Fibroblast of the aortic adventitia (primary cell): Measurements from ENCODE around the gene GPR162. TPM values are rescaled to one million over a fixed set of nuclear protein-coding genes. Genes with fewer than 3 reads are reported as not detected.
"Not testable (repeated sequence)": the region's sequence is repeated elsewhere in the genome, so short reads cannot be mapped to it uniquely, and the experiment has no call there.

Experiments
- DNase-seq: peaks from one replicate; pipeline ENCODE4 v3.0.0-alpha.2; 2010; ENCODE audit warnings: low read depth
- H3K4me3 ChIP-seq: 2 replicates; pipeline ENCODE4 v1.5.1; 2011; ENCODE audit warnings: low read depth, mild to moderate bottlenecking, control low read depth, low read length, moderate library complexity
- total RNA-seq: library from RNA; depleted of rRNA; stranded (reverse); fragments of >200 nt; gene quantifications from 2 replicates; pipeline ENCODE4 v1.2.3, GENCODE V29; 2012; ENCODE audit warnings: low replicate concordance
- TF ChIP-seq, protein P1 (sequence below): IDR thresholded peaks from 2 replicates; pipeline ENCODE4 v1.5.1; 2011; ENCODE audit warnings: mild to moderate bottlenecking, low read length, control low read depth, inconsistent platforms; ENCODE audit not compliant: insufficient read depth

The GPR162 gene
- total RNA-seq, 1 donor, result 2.6 TPM

- peak within 1 kb of the TSS; percentile 91 for H3K4me3 ChIP-seq
- TF ChIP-seq, protein P1, sequence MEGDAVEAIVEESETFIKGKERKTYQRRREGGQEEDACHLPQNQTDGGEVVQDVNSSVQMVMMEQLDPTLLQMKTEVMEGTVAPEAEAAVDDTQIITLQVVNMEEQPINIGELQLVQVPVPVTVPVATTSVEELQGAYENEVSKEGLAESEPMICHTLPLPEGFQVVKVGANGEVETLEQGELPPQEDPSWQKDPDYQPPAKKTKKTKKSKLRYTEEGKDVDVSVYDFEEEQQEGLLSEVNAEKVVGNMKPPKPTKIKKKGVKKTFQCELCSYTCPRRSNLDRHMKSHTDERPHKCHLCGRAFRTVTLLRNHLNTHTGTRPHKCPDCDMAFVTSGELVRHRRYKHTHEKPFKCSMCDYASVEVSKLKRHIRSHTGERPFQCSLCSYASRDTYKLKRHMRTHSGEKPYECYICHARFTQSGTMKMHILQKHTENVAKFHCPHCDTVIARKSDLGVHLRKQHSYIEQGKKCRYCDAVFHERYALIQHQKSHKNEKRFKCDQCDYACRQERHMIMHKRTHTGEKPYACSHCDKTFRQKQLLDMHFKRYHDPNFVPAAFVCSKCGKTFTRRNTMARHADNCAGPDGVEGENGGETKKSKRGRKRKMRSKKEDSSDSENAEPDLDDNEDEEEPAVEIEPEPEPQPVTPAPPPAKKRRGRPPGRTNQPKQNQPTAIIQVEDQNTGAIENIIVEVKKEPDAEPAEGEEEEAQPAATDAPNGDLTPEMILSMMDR, result no peak
- DNase-seq, result peak; percentile 80
These were observed 46.0 kb downstream of the GPR162 start, which contains the start of gene TPI1 for GRCh38 chr12:6867413-6868210. TSS of gene TPI1 (plus strand) at chr12:6867531. CDS start at chr12:6867567, 36 bp downstream.

DNA sequence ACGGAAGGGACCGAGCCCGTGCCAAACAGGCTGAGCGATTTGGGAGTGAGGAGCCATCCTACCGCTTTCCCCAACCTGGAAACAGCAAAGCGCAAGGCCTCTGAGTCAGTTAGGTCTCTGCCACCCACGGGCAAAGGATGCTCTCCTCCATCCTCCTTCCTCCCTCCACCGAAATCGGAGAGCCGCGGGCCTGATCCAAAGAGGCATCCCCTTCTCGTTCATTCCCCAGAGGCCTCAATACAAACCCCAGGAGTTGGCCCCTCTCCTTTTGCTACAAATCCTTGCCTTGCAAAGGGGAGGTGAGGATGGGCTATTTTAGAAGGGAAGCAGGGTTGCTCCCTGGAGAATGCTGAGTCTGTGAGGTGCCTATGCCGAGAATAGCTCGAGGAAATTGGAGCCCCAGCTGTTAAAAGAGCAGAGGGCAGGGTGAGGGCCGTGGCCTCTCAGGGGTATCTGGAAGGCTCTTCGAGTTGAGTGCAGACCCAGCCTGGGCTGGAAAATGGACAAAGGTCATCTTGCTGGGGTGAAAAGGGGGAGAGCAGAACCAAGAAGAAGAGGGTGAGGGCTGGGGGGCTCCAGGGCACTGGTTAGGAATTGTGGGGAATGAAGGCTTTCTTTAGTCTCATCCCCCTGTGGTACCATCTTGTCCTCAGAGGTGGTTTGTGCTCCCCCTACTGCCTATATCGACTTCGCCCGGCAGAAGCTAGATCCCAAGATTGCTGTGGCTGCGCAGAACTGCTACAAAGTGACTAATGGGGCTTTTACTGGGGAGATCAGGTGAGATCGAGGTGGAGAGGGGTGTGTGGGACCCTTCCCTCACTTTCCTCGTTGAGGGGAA lies 46.8 kb downstream of the GPR162 start:
- TF ChIP-seq, protein P1, result peak; percentile 34
- DNase-seq, result no peak
- peak overlapping the region; percentile 91 for H3K4me3 ChIP-seq

GRCh38 chr12:6869049-6870021 lies 47.7 kb downstream of the GPR162 start:
- TF ChIP-seq, protein P1, result peak; percentile 89
- peak overlapping the region; percentile 91 for H3K4me3 ChIP-seq
- peak; percentile 80 for DNase-seq

DNA sequence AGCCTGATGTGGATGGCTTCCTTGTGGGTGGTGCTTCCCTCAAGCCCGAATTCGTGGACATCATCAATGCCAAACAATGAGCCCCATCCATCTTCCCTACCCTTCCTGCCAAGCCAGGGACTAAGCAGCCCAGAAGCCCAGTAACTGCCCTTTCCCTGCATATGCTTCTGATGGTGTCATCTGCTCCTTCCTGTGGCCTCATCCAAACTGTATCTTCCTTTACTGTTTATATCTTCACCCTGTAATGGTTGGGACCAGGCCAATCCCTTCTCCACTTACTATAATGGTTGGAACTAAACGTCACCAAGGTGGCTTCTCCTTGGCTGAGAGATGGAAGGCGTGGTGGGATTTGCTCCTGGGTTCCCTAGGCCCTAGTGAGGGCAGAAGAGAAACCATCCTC lies 48.7 kb downstream of the GPR162 start:
- DNase-seq, H3K4me3 ChIP-seq: not testable (repeated sequence)

DNA sequence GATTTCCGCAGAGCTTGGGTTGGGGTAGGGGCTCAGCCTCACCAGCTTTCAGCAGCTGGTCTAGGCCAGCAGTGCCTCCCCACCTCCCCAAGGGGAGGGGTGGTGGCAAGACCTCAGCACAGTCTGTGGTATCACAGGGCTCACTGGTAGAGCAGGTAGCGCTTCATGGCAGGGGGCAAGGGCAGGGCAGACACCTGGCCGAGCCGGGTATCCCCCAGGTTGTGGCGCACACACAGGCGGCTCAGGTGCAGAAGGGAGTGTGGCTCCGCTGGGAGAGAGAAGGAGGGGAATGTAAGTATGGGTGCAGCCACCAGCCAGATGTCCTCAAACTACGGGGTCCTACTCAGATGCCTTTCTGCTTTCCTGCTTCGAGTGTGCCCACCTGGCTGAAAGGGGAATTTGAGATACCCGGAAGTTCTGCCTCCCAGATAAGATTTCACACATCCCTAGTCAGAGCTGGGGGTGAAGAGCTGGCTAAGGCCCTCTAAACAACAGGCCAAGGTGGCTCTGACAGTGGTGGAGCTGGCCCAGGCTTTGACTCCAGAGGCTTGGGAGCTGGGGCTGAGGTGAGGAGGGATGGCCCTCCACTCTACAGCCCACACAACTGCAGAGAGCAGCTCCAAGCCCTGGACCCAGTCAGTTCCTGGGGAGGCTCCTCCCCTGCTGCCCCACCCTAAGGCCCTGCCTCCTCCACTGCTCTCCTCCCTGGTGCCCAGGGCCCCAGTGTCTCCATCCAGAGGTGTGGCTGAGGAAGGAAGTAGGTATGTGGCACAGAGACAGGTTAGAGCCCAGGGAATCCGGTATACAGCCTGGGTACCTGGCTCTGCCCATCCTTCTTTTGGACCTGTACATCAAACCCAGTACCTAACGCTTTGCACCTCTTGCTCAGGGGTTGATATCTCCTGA lies 49.7 kb downstream of the GPR162 start:
- TF ChIP-seq, protein P1, result no peak
- H3K4me3 ChIP-seq, result peak overlapping the region; percentile 91

More for the DNA sequence above, 49.7 kb downstream of the GPR162 start:
- no peak for DNase-seq
